Naive B cell (primary cell): ENCODE data around the gene EGLN2. TPM values are rescaled to one million over a fixed set of nuclear protein-coding genes. Genes with fewer than 3 reads are reported as not detected.
"Not testable (repeated sequence)": the region's sequence is repeated elsewhere in the genome, so short reads cannot be mapped to it uniquely, and the experiment has no call there.

Experiments used
- ATAC-seq, 2 donors: fragments of 150-1000 bp; cut with Tn5 transposase; 2 replicates each; pipeline ENCODE4 v1.10.0; 2021; ENCODE audit warnings: low read depth in 2 of 2, mild to moderate bottlenecking in 2 of 2, moderate library complexity in 2 of 2
- DNase-seq: peaks from one replicate; pipeline ENCODE4 v3.0.0; 2022
- H3K27ac Mint-ChIP-seq, 6 donors: one replicate each; pipeline ENCODE4 v1.8.0; 2020 to 2022; ENCODE audit warnings: mild to moderate bottlenecking in 6 of 6, mixed read lengths in 6 of 6, moderate library complexity in 5 of 6, inconsistent platforms in 2 of 6
- H3K27me3 Mint-ChIP-seq, 3 donors: one replicate each; pipeline ENCODE4 v1.8.0; 2021 to 2022; ENCODE audit warnings: mixed read lengths in 3 of 3, mild to moderate bottlenecking in 1 of 3
- H3K36me3 Mint-ChIP-seq, 2 donors: one replicate each; pipeline ENCODE4 v1.8.0; 2020 to 2022; ENCODE audit warnings: mixed read lengths in 2 of 2, inconsistent platforms in 1 of 2, mild to moderate bottlenecking in 1 of 2
- H3K4me1 Mint-ChIP-seq, 3 donors: one replicate each; pipeline ENCODE4 v1.8.0; 2020 to 2022; ENCODE audit warnings: mixed read lengths in 3 of 3, inconsistent platforms in 1 of 3, mild to moderate bottlenecking in 1 of 3, moderate library complexity in 1 of 3
- H3K4me3 Mint-ChIP-seq, 8 donors: one replicate each; pipeline ENCODE4 v1.8.0; 2020 to 2022; ENCODE audit warnings: mild to moderate bottlenecking in 8 of 8, mixed read lengths in 8 of 8, moderate library complexity in 8 of 8, inconsistent platforms in 2 of 8
- H3K9me3 Mint-ChIP-seq, 7 donors: one replicate each; pipeline ENCODE4 v1.8.0; 2020 to 2022; ENCODE audit warnings: mixed read lengths in 7 of 7, mild to moderate bottlenecking in 5 of 7, inconsistent platforms in 2 of 7, moderate library complexity in 1 of 7
- polyA plus RNA-seq, 6 donors: library from polyadenylated mRNA; unstranded; fragments of 300-500 nt; fragmentation: Illumina TruSeq; gene quantifications; one replicate each; pipeline ENCODE4 v1.2.3, GENCODE V29; 2021; ENCODE audit warnings: low read depth in 6 of 6

Gene EGLN2
- polyA plus RNA-seq, 6 donors from 2014 or later, result 66.8 to 184 (median 124) TPM

- H3K36me3 Mint-ChIP-seq, result peaks cover 5 to 7% of the 10 kb centered on the region in 2 donors
- no peak for DNase-seq
- no peak for ATAC-seq
- H3K4me3 Mint-ChIP-seq, result no peak overlapping the region
- no peaks in the 10 kb centered on the region for H3K9me3 Mint-ChIP-seq
- peak overlapping the region in 1 of 6 donors; percentile 36 for H3K27ac Mint-ChIP-seq
- peaks cover 29 to 47% (median 42%) of the 10 kb centered on the region in 3 donors for H3K4me1 Mint-ChIP-seq
- no peaks in the 10 kb centered on the region for H3K27me3 Mint-ChIP-seq
These were observed 23.2 kb downstream of the EGLN2 start for GRCh38 chr19:40822161-40822560.

- Mint-ChIP-seq H3K4me1 (peaks cover 29 to 40% (median 36%) of the 10 kb centered on the region in 3 donors), H3K36me3 (peaks cover 9 to 12% of the 10 kb centered on the region in 2 donors), H3K27ac (peak overlapping the region in 4 of 6 donors; percentile 20 to 52 (median 34))
- not testable (repeated sequence) for H3K9me3 Mint-ChIP-seq, H3K4me3 Mint-ChIP-seq, ATAC-seq, DNase-seq, H3K27me3 Mint-ChIP-seq
These were observed 23.9 kb downstream of the EGLN2 start for GRCh38 chr19:40822704-40823553.

- Mint-ChIP-seq H3K36me3 (peaks cover 14 to 24% of the 10 kb centered on the region in 2 donors), H3K4me1 (peaks cover 15 to 22% (median 17%) of the 10 kb centered on the region in 3 donors)
- not testable (repeated sequence) for H3K27ac Mint-ChIP-seq, H3K27me3 Mint-ChIP-seq, ATAC-seq, H3K9me3 Mint-ChIP-seq, H3K4me3 Mint-ChIP-seq, DNase-seq
These were observed 25.9 kb downstream of the EGLN2 start for GRCh38 chr19:40824916-40825315.

GRCh38 chr19:40825460-40826095 is 26.6 kb downstream of the EGLN2 start:
- Mint-ChIP-seq H3K4me1 (peaks cover 15 to 22% (median 17%) of the 10 kb centered on the region in 3 donors), H3K27ac (peak overlapping the region in 2 of 6 donors; percentile 63 to 85), H3K36me3 (peaks cover 14 to 24% of the 10 kb centered on the region in 2 donors)
- H3K27me3 Mint-ChIP-seq, DNase-seq, H3K9me3 Mint-ChIP-seq, H3K4me3 Mint-ChIP-seq, ATAC-seq: not testable (repeated sequence)

- H3K9me3 Mint-ChIP-seq, DNase-seq, ATAC-seq, H3K27me3 Mint-ChIP-seq, H3K4me3 Mint-ChIP-seq, H3K27ac Mint-ChIP-seq: not testable (repeated sequence)
- Mint-ChIP-seq H3K4me1 (peaks cover 15 to 22% (median 17%) of the 10 kb centered on the region in 3 donors), H3K36me3 (peaks cover 18 to 24% of the 10 kb centered on the region in 2 donors)
These were observed 27.3 kb downstream of the EGLN2 start for GRCh38 chr19:40826312-40826698.

GRCh38 chr19:40826699-40827385 is 27.9 kb downstream of the EGLN2 start:
- peaks cover 15 to 22% (median 17%) of the 10 kb centered on the region in 3 donors for H3K4me1 Mint-ChIP-seq
- DNase-seq, H3K9me3 Mint-ChIP-seq, H3K4me3 Mint-ChIP-seq, H3K27me3 Mint-ChIP-seq: not testable (repeated sequence)
- peaks cover 18 to 24% of the 10 kb centered on the region in 2 donors for H3K36me3 Mint-ChIP-seq
- H3K27ac Mint-ChIP-seq, result peak overlapping the region in 1 of 6 donors; percentile 41
- ATAC-seq, result peak in 1 of 2 donors; percentile 41

- DNase-seq (no peak), ATAC-seq (no peak)
- H3K36me3 Mint-ChIP-seq, result peaks cover 18 to 24% of the 10 kb centered on the region in 2 donors
- peaks cover 0 to 4% (median 0%) of the 10 kb centered on the region in 7 donors for H3K9me3 Mint-ChIP-seq
- no peaks in the 10 kb centered on the region for H3K27me3 Mint-ChIP-seq
- H3K4me1 Mint-ChIP-seq, result peaks cover 8 to 16% (median 10%) of the 10 kb centered on the region in 3 donors
- peak overlapping the region in 2 of 6 donors; percentile 41 to 88 for H3K27ac Mint-ChIP-seq
- no peak overlapping the region for H3K4me3 Mint-ChIP-seq
These were observed 28.6 kb downstream of the EGLN2 start for GRCh38 chr19:40827386-40828247.

- Mint-ChIP-seq H3K36me3 (peaks cover 18 to 24% of the 10 kb centered on the region in 2 donors), H3K4me1 (no peaks in the 10 kb centered on the region), H3K27ac (no peak overlapping the region), H3K27me3 (no peaks in the 10 kb centered on the region), H3K9me3 (peaks cover 0 to 4% (median 0%) of the 10 kb centered on the region in 7 donors), H3K4me3 (no peak overlapping the region)
- DNase-seq (no peak), ATAC-seq (no peak)
These were observed 30.2 kb downstream of the EGLN2 start for GRCh38 chr19:40829205-40829604.

- H3K4me1 Mint-ChIP-seq, H3K27me3 Mint-ChIP-seq, DNase-seq, H3K4me3 Mint-ChIP-seq, H3K9me3 Mint-ChIP-seq, ATAC-seq: not testable (repeated sequence)
- H3K36me3 Mint-ChIP-seq, result peaks cover 18 to 24% of the 10 kb centered on the region in 2 donors
- H3K27ac Mint-ChIP-seq, result peak overlapping the region in 1 of 6 donors; percentile 32
These were observed 31.8 kb downstream of the EGLN2 start for GRCh38 chr19:40830741-40831140.

- H3K27me3 Mint-ChIP-seq, result peaks cover 0 to 5% (median 0%) of the 10 kb centered on the region in 3 donors
- DNase-seq (no peak), ATAC-seq (no peak)
- H3K4me3 Mint-ChIP-seq, result no peak overlapping the region
- H3K9me3 Mint-ChIP-seq, result peaks cover 0 to 4% (median 0%) of the 10 kb centered on the region in 7 donors
- H3K4me1 Mint-ChIP-seq, result no peaks in the 10 kb centered on the region
- no peak overlapping the region for H3K27ac Mint-ChIP-seq
- H3K36me3 Mint-ChIP-seq, result peaks cover 15 to 23% of the 10 kb centered on the region in 2 donors
These were observed 32.8 kb downstream of the EGLN2 start for GRCh38 chr19:40831502-40832430.

GRCh38 chr19:40832431-40832790 is 33.4 kb downstream of the EGLN2 start:
- H3K27me3 Mint-ChIP-seq, H3K9me3 Mint-ChIP-seq, H3K4me3 Mint-ChIP-seq, H3K4me1 Mint-ChIP-seq, H3K27ac Mint-ChIP-seq, ATAC-seq, DNase-seq: not testable (repeated sequence)
- H3K36me3 Mint-ChIP-seq, result peaks cover 10 to 16% of the 10 kb centered on the region in 2 donors
